HepG2 (cell line): ENCODE results near the gene MRPL48. TPM values are rescaled to one million over a fixed set of nuclear protein-coding genes. Genes with fewer than 3 reads are reported as not detected.

Experiments used
- AGO2 ChIP-seq: fragments of 200-400 bp; formaldehyde crosslinking; optimal IDR thresholded peaks from 2 replicates; pipeline ENCODE3; 2017; ENCODE audit warnings: mild to moderate bottlenecking, low read depth, low read length, moderate library complexity
- AKAP8 ChIP-seq: sonication (generic); formaldehyde crosslinking; IDR thresholded peaks from 2 replicates; pipeline ENCODE4 v1.5.1; 2020; ENCODE audit warnings: mild to moderate bottlenecking, missing genetic modification reagents
- DMAP1 ChIP-seq: IDR thresholded peaks from 2 replicates; pipeline ENCODE4 v1.6.1; 2016
- KMT2B ChIP-seq: IDR thresholded peaks from 2 replicates; pipeline ENCODE4 v1.6.1; 2016; ENCODE audit warnings: missing genetic modification reagents, missing compliant biosample characterization
- PCBP2 ChIP-seq: fragments of 200-400 bp; formaldehyde crosslinking; optimal IDR thresholded peaks from 2 replicates; pipeline ENCODE3; 2018; ENCODE audit warnings: low read length, low read depth; ENCODE audit not compliant: poor library complexity, severe bottlenecking
- PHF20 ChIP-seq: sonication (generic); formaldehyde crosslinking; IDR thresholded peaks from 2 replicates; pipeline ENCODE4 v1.5.0; 2020; ENCODE audit warnings: mild to moderate bottlenecking, missing genetic modification reagents
- RBAK ChIP-seq: sonication (generic); formaldehyde crosslinking; IDR thresholded peaks from 2 replicates; pipeline ENCODE4 v1.5.1; 2020; ENCODE audit warnings: mild to moderate bottlenecking, missing genetic modification reagents
- SAFB2 ChIP-seq: sonication (generic); formaldehyde crosslinking; IDR thresholded peaks from 2 replicates; pipeline ENCODE4 v1.5.1; 2020; ENCODE audit warnings: missing genetic modification reagents, low read depth, mild to moderate bottlenecking, borderline replicate concordance
- SIN3A ChIP-seq: IDR thresholded peaks from 2 replicates; pipeline ENCODE4 v1.6.1; 2011; ENCODE audit warnings: low read depth, mild to moderate bottlenecking, control low read depth, low read length, borderline replicate concordance
- SRY ChIP-seq: sonication (generic); formaldehyde crosslinking; IDR thresholded peaks from 2 replicates; pipeline ENCODE4 v1.8.0; 2022; ENCODE audit warnings: mild to moderate bottlenecking, missing genetic modification reagents
- TEAD2 ChIP-seq: sonication (generic); formaldehyde crosslinking; IDR thresholded peaks from 2 replicates; pipeline ENCODE4 v1.9.0; 2021; ENCODE audit warnings: missing genetic modification reagents
- TGIF2 ChIP-seq: IDR thresholded peaks from 2 replicates; pipeline ENCODE4 v1.6.1; 2016; ENCODE audit warnings: control low read depth, missing compliant biosample characterization
- XBP1 ChIP-seq: sonication (generic); formaldehyde crosslinking; IDR thresholded peaks from 2 replicates; pipeline ENCODE4 v1.5.0; 2020; ENCODE audit warnings: missing genetic modification reagents
- ZBTB3 ChIP-seq: sonication (generic); formaldehyde crosslinking; IDR thresholded peaks from 2 replicates; pipeline ENCODE4 v1.4.0; 2020; ENCODE audit warnings: low read depth, mild to moderate bottlenecking, moderate library complexity, missing genetic modification reagents, borderline replicate concordance
- ZMYM3 ChIP-seq: sonication (generic); formaldehyde crosslinking; IDR thresholded peaks from 2 replicates; pipeline ENCODE4 v1.5.1; 2020; ENCODE audit warnings: mild to moderate bottlenecking, missing genetic modification reagents
- ZNF234 ChIP-seq: sonication (generic); formaldehyde crosslinking; conservative IDR thresholded peaks from 2 replicates; pipeline ENCODE4 v1.5.1; 2020; ENCODE audit warnings: mild to moderate bottlenecking, missing genetic modification reagents
- ZNF510 ChIP-seq: sonication (generic); formaldehyde crosslinking; IDR thresholded peaks from 2 replicates; pipeline ENCODE4 v1.4.0; 2020; ENCODE audit warnings: low read depth, mild to moderate bottlenecking, missing genetic modification reagents
- ZNF543 ChIP-seq: sonication (generic); formaldehyde crosslinking; IDR thresholded peaks from 2 replicates; pipeline ENCODE4 v1.4.0; 2020; ENCODE audit warnings: mild to moderate bottlenecking, missing genetic modification reagents
- ZNF546 ChIP-seq: sonication (generic); formaldehyde crosslinking; conservative IDR thresholded peaks from 2 replicates; pipeline ENCODE4 v1.8.1; 2023; ENCODE audit warnings: mild to moderate bottlenecking, missing genetic modification reagents
- ZNF556 ChIP-seq: sonication (generic); formaldehyde crosslinking; IDR thresholded peaks from 2 replicates; pipeline ENCODE4 v1.4.0; 2020; ENCODE audit warnings: mild to moderate bottlenecking, missing genetic modification reagents, borderline replicate concordance
- ZNF564 ChIP-seq: sonication (generic); formaldehyde crosslinking; IDR thresholded peaks from 2 replicates; pipeline ENCODE4 v1.8.1; 2023; ENCODE audit warnings: mild to moderate bottlenecking, missing genetic modification reagents
- ZNF703 ChIP-seq: sonication (generic); formaldehyde crosslinking; IDR thresholded peaks from 2 replicates; pipeline ENCODE4 v1.5.1; 2020; ENCODE audit warnings: missing genetic modification reagents, mild to moderate bottlenecking, moderate library complexity, borderline replicate concordance
- ZNF720 ChIP-seq: sonication (generic); formaldehyde crosslinking; IDR thresholded peaks from 2 replicates; pipeline ENCODE4 v1.4.0; 2020; ENCODE audit warnings: missing genetic modification reagents
- ZNF724P ChIP-seq: sonication (generic); formaldehyde crosslinking; IDR thresholded peaks from 2 replicates; pipeline ENCODE4 v1.8.0; 2022; ENCODE audit warnings: missing genetic modification reagents, borderline replicate concordance
- ZNF776 ChIP-seq: sonication (generic); formaldehyde crosslinking; IDR thresholded peaks from 2 replicates; pipeline ENCODE4 v1.4.0; 2020; ENCODE audit warnings: mild to moderate bottlenecking, missing genetic modification reagents
- ZNF83 ChIP-seq: sonication (generic); formaldehyde crosslinking; IDR thresholded peaks from 2 replicates; pipeline ENCODE4 v1.4.0; 2020; ENCODE audit warnings: missing genetic modification reagents, mild to moderate bottlenecking, borderline replicate concordance
- polyA plus RNA-seq, 8 experiments: library from polyadenylated mRNA; depleted of rRNA in 3 of 8; stranded (reverse) in 7 of 8; unstranded in 1 of 8; fragments of >200 nt; fragmentation: Illumina TruSeq in 4 of 8; extraction: Trizol in 4 of 8; gene quantifications; 2 replicates each; pipeline versions ENCODE4 v1.2.1 to v1.2.3, GENCODE V29; 2011 to 2016; ENCODE audit warnings: low read depth in 4 of 8, missing spikeins in 1 of 8, mixed read lengths in 1 of 8; ENCODE audit not compliant: insufficient read depth in 1 of 8
- total RNA-seq, 5 experiments: library from RNA; depleted of rRNA; stranded (reverse); fragments of >200 nt; fragmentation: Illumina TruSeq; extraction: Trizol; gene quantifications; 2 replicates each; pipeline ENCODE4 v1.2.3, GENCODE V29; 2016; ENCODE audit warnings: low read depth in 1 of 5
- TF ChIP-seq, protein P1 (sequence below): sonication (generic); formaldehyde crosslinking; IDR thresholded peaks from 2 replicates; pipeline ENCODE4 v1.8.0; 2022; ENCODE audit warnings: mild to moderate bottlenecking, missing genetic modification reagents; ENCODE audit not compliant: insufficient replicate concordance
- TF ChIP-seq, protein P2 (sequence below): sonication (generic); formaldehyde crosslinking; IDR thresholded peaks from 2 replicates; pipeline ENCODE4 v1.8.1; 2022; ENCODE audit warnings: low read depth, mild to moderate bottlenecking, missing genetic modification reagents

MRPL48 gene
- total and polyA plus RNA-seq, 2 of the 13 experiments (the other 11 are each of a cell fraction or from before 2014, with no cell fraction given) = 61.2 to 67.9 TPM

DNA sequence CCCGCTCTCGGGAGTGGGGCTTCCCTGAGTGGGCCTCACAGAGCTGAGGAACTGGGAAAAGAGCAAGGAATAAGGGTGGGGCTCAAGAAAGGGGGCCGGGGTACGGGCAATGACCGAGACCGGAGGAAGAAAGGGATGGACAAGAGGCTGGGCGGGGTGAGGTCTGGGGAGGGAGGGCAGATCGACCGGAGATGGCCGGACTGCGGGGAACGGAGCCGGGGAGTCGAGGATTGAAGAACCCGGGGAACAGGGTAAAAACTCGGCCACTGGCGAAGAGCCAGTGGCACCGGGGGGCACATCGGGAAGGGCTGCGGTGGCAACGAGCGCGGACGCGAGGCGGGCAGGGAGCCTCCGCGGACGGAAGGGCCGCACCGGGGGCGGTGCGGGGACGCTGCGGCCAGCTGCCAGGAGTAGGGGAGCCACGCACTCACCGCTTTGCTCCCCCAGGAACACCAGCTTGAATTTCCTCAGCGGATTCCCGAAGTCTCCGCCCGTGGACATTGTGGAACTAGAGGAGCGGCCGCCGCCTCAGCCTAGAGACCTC lies 27.5 kb upstream of the MRPL48 start (continued):
- TF ChIP-seq, protein P1, sequence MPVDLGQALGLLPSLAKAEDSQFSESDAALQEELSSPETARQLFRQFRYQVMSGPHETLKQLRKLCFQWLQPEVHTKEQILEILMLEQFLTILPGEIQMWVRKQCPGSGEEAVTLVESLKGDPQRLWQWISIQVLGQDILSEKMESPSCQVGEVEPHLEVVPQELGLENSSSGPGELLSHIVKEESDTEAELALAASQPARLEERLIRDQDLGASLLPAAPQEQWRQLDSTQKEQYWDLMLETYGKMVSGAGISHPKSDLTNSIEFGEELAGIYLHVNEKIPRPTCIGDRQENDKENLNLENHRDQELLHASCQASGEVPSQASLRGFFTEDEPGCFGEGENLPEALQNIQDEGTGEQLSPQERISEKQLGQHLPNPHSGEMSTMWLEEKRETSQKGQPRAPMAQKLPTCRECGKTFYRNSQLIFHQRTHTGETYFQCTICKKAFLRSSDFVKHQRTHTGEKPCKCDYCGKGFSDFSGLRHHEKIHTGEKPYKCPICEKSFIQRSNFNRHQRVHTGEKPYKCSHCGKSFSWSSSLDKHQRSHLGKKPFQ = no peak
- TF ChIP-seq ZNF564 (CRISPR knock-in tag) (0 out of 2 replicates have a peak, but pooled peaks have one; percentile 26), AGO2 (peak; percentile 71), TGIF2 (peak; percentile 2; the same call in 1 of the 2 replicates), AKAP8 (no peak), ZNF556 (0 out of 2 replicates have a peak, but pooled peaks have one; percentile 32), TEAD2 (CRISPR knock-in tag) (no peak), KMT2B (CRISPR knock-in tag) (0 out of 2 replicates have a peak, but pooled peaks have one; percentile 56), ZNF510 (CRISPR knock-in tag) (peak; percentile 66; the same call in 1 of the 2 replicates), SAFB2 (CRISPR knock-in tag) (no peak), RBAK (CRISPR knock-in tag) (no peak), ZNF83 (CRISPR knock-in tag) (0 out of 2 replicates have a peak, but pooled peaks have one; percentile 9), PCBP2 (no peak), XBP1 (CRISPR knock-in tag) (no peak), ZNF720 (no peak), ZBTB3 (CRISPR knock-in tag) (0 out of 2 replicates have a peak, but pooled peaks have one; percentile 30), DMAP1 (no peak; the same call in 1 of the 2 replicates), ZMYM3 (CRISPR knock-in tag) (no peak), ZNF724P (CRISPR knock-in tag) (0 out of 2 replicates have a peak, but pooled peaks have one; percentile 6), ZNF543 (peak; percentile 75; the same call in 1 of the 2 replicates), PHF20 (peak; percentile 26; the same call in 1 of the 2 replicates), SRY (no peak), ZNF234 (CRISPR knock-in tag) (0 out of 2 replicates have a peak, but pooled peaks have one; percentile 53), ZNF776 (CRISPR knock-in tag) (no peak), ZNF703 (CRISPR knock-in tag) (no peak), SIN3A (no peak), ZNF546 (CRISPR knock-in tag) (0 out of 2 replicates have a peak, but pooled peaks have one; percentile 13)
- TF ChIP-seq, protein P2, sequence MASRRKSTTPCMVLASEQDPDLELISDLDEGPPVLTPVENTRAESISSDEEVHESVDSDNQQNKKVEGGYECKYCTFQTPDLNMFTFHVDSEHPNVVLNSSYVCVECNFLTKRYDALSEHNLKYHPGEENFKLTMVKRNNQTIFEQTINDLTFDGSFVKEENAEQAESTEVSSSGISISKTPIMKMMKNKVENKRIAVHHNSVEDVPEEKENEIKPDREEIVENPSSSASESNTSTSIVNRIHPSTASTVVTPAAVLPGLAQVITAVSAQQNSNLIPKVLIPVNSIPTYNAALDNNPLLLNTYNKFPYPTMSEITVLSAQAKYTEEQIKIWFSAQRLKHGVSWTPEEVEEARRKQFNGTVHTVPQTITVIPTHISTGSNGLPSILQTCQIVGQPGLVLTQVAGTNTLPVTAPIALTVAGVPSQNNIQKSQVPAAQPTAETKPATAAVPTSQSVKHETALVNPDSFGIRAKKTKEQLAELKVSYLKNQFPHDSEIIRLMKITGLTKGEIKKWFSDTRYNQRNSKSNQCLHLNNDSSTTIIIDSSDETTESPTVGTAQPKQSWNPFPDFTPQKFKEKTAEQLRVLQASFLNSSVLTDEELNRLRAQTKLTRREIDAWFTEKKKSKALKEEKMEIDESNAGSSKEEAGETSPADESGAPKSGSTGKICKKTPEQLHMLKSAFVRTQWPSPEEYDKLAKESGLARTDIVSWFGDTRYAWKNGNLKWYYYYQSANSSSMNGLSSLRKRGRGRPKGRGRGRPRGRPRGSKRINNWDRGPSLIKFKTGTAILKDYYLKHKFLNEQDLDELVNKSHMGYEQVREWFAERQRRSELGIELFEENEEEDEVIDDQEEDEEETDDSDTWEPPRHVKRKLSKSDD (CRISPR knock-in tag) = no peak
